AG09309 (cell line): ENCODE data around the gene SLC39A11.

ENCODE experiments used
- DNase-seq: peaks from one replicate; pipeline ENCODE4 v3.0.0-alpha.2; 2010; ENCODE audit warnings: low read depth
- H3K4me3 ChIP-seq: 2 replicates; pipeline ENCODE4 v1.5.1; 2011; ENCODE audit warnings: mild to moderate bottlenecking, low read depth, low read length, moderate library complexity; ENCODE audit not compliant: control insufficient read depth
- TF ChIP-seq, protein P1 (sequence below): IDR thresholded peaks from 2 replicates; pipeline ENCODE4 v1.5.1; 2011; ENCODE audit warnings: mild to moderate bottlenecking, low read depth, low read length, inconsistent platforms; ENCODE audit not compliant: insufficient read depth, control insufficient read depth; ENCODE audit errors: missing control alignments

SLC39A11 gene

DNA sequence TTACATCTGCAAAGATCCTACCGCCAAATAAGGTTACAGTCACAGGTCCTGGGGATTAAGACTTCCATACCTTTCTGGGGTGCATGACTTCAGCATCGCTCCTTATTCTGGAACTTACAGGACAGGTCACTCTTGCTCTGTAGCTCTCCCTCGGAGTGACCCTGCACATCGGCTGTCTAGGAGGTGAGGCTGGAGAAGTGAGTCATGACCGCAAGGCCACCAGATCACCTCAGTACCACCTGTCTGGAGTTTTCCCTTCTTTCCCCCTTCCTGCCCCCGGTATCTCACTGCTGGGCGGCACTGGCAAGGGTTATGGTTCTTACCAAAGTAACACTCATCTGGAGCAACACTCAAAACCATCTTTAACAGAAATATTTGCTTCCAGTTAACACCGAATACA lies 374.8 kb downstream of the SLC39A11 start:
- no peak overlapping the region for H3K4me3 ChIP-seq
- TF ChIP-seq, protein P1, sequence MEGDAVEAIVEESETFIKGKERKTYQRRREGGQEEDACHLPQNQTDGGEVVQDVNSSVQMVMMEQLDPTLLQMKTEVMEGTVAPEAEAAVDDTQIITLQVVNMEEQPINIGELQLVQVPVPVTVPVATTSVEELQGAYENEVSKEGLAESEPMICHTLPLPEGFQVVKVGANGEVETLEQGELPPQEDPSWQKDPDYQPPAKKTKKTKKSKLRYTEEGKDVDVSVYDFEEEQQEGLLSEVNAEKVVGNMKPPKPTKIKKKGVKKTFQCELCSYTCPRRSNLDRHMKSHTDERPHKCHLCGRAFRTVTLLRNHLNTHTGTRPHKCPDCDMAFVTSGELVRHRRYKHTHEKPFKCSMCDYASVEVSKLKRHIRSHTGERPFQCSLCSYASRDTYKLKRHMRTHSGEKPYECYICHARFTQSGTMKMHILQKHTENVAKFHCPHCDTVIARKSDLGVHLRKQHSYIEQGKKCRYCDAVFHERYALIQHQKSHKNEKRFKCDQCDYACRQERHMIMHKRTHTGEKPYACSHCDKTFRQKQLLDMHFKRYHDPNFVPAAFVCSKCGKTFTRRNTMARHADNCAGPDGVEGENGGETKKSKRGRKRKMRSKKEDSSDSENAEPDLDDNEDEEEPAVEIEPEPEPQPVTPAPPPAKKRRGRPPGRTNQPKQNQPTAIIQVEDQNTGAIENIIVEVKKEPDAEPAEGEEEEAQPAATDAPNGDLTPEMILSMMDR = no peak
- DNase-seq = no peak

DNA sequence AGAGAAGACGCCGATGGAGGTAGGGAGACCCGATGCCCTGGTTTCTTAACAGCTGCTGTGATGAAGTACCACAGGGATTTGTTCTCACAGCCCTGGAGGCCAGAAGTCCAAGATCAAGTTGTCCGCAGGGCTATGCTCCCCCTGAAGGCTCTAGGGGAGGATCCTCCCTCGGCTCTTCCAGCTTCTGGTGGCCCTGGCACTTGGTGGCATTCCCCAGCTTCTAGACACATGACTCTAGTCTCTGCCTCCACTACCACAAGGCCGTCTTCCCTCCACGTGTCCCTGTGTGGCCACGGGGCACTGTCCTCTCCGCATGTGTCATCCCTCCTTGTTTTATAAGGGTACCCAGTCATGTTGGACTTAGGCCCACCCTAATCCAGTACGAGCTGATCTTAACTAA lies 375.2 kb downstream of the SLC39A11 start:
- TF ChIP-seq, protein P1 = no peak
- no peak overlapping the region for H3K4me3 ChIP-seq
- DNase-seq = no peak

DNA sequence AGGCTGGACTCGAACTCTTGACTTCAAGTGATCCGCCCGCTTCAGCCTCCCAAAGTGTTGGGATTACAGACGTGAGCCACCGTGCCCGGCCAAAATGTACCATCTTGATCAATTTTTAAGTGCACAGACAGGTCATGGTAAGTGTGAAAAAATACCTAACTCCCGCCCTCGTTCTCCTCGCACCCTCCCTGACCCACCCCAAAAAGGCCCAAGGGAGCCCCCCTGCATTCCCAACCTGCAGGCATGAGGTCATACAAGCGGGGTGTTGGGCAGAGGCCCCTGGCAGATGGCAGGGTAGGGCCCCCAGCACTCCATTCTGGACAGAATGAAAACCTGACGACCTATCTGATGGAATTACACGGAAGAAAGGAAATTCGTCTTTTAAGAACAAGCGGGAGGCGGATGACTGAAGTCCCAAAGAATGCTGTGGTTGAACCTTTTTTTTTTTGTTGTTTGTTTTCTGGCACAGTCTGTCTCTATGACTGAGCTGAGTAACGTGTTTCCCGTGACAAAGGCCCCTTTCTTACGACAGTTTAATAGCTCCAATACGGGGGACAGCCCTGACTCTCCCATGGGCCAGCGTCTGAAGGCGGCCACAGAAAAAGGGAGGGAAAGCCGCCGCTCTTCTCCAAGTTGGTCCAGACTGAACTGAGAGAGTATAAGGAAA lies 376.4 kb downstream of the SLC39A11 start:
- no peak overlapping the region for H3K4me3 ChIP-seq
- DNase-seq = peak; percentile 89

DNA sequence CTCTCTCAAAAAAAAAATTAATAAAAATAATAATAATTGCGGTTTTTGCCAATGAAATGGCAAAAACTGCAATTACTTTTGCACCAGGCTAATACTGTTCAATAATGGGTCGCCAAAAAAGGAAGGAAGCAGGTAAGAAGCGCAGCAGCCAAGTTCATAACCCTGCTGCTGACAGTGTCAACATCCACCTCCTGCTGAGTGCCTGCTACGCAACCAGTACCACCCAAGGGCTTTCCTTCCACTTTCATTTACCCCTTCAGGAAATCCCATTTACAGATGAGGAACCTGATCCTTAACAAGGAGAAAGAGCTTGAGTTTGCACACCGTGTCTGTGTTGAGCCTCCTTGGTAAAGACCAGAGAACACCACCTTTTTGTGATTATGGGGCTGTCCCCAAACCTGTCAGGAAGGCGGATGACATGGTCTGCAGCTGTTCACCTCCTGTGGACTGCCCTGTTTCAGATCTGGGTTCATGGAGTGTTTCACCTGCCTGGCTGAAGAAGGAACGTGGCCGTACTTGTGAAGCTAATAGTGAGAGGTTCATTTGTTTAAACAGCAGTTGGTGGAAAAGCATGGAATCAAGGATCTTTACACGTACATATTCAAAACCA lies 378.0 kb downstream of the SLC39A11 start:
- TF ChIP-seq, protein P1 = no peak
- H3K4me3 ChIP-seq = no peak overlapping the region
- no peak for DNase-seq

More for the DNA sequence above, 376.4 kb downstream of the SLC39A11 start:
- TF ChIP-seq, protein P1 = no peak

DNA sequence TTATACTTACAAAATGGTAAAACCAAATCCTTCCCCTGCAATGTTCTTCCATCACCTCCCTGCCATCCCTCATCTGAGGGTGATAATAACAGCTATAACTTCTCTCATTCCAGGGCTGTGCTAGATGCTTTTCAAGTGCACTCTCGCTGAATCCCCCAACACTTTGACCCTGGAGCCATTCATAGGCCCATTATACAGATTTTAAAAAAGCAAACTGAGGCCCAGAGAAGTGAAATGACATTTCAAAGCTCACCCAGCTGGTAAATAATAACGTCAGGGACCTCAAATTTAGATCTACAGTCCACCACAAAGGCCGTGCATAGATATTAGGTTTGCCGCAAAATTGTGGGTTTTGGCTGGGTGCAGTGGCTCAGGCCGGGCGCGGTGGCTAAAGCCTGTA lies 378.8 kb downstream of the SLC39A11 start:
- no peak overlapping the region for H3K4me3 ChIP-seq
- TF ChIP-seq, protein P1 = no peak
- DNase-seq = no peak

DNA sequence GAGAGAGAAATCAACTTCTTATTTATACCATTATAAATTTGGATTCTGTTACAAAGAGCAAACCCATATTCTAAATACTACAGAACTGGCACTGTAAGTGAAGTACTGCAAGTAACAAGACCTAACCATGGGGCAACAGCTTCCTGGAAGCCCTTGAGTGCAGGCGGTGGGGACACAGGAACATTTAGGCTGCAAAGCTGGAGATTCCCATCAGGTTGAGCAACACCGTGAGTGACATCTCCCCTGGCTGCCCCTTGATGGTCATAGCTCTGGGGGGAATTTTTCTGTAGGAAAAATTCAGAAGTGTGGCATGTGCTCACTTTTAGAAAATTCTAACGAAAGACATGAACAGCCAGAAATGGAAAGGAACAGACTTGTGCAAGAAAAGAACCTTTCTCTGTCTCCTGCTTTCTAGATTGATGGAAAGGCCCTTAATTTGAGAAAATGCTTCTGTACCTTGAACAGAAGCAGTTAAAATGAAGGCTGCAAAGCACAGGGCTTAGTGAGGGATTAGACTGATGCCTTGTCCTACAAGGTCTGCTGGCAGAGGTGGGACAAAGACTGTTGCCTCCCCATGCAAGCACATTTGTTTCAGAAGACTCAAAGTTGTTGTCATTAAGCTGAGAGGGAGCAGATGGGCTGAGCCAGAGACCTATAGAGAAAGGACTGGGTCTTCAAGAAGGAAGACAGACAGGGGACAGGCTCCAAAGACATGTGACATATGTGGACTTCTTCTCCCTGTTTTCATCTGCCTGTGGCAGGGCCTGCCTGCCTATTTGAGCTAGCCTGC lies 380.8 kb downstream of the SLC39A11 start:
- TF ChIP-seq, protein P1 = no peak
- no peak for DNase-seq
- no peak overlapping the region for H3K4me3 ChIP-seq
